Lower leg skin (tissue), 4 donors: Measurements from ENCODE around the gene DDX46. TPM values are rescaled to one million over a fixed set of nuclear protein-coding genes. Genes with fewer than 3 reads are reported as not detected.

Source experiments
- DNase-seq, 2 donors: peaks; one replicate each; pipeline ENCODE4 v3.0.0-alpha.2; 2019; ENCODE audit warnings: low spot score in 2 of 2
- H3K4me3 ChIP-seq: fragments of 200-600 bp; sonication (generic); 2 replicates; pipeline ENCODE4 v1.5.1; 2017; ENCODE audit warnings: mild to moderate bottlenecking, low read depth; ENCODE audit not compliant: poor library complexity, severe bottlenecking
- CTCF ChIP-seq, 3 donors: fragments of 450-650 bp; IDR thresholded peaks; one replicate each; pipeline ENCODE4 v1.5.1; 2016; ENCODE audit warnings: antibody characterized with exemption in 3 of 3, mild to moderate bottlenecking in 3 of 3, moderate library complexity in 2 of 3
- POLR2A ChIP-seq, 2 donors: fragments of 450-650 bp; IDR thresholded peaks; one replicate each; pipeline ENCODE4 v1.6.1; 2016 to 2017; ENCODE audit warnings: antibody characterized with exemption in 2 of 2, mild to moderate bottlenecking in 1 of 2, moderate library complexity in 1 of 2
- WGBS, 2 donors: methylation state at CpG; one replicate each; pipeline ENCODE4 v1.1.5; 2018; 5-methylcytosine and 5-hydroxymethylcytosine counted together
- intact Hi-C: fragments of 100-400 bp; cut with DNase I; formaldehyde crosslinking; loops from one replicate; pipeline ENCODE4 v1.15.0; 2023; ENCODE audit warnings: low total_unique reads
- total RNA-seq, 4 donors: library from RNA; depleted of rRNA; stranded (reverse); fragments of >200 nt; gene quantifications; one replicate each; pipeline ENCODE4 v1.1.0, GENCODE V29; 2016

The DDX46 gene
- total RNA-seq, 4 donors from 2014 or later, result 23.5 to 63.2 (median 30.1) TPM

DNA sequence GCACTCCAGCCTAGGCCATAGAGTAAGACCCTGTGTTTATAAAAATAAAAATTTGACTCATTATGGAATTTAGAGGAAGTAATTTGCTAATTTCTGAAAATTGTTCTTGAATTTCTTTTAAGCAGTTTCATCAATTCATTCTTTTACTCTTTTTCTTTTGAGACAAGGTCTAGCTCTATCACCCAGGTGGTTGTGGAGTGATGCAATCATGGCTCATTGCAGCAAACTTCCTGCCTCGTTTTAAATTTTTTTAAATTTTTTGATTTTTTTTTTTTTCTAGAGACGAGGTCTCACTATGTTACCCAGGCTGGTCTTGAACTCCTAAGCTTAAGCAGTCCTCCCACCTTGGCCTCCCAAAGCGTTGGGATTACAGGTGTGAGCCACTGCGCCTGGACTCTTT is 23.3 kb upstream of the DDX46 start:
- 81 to 83% methylated on average over 4 of the region's 4 CpGs for WGBS, 2 donors
- no peak overlapping the region for H3K4me3 ChIP-seq
- DNase-seq, result no peak
- intact Hi-C loops, result no loop called here
- TF ChIP-seq CTCF (IDR thresholded peaks at IDR 0.05), result no peak
- no peak for TF ChIP-seq POLR2A (IDR thresholded peaks at IDR 0.05)

GRCh38 chr5:134736173-134736812 is 22.3 kb upstream of the DDX46 start:
- no peak for DNase-seq
- intact Hi-C loops, result no loop called here
- no peak overlapping the region for H3K4me3 ChIP-seq
- TF ChIP-seq CTCF (IDR thresholded peaks at IDR 0.05), result no peak
- no peak for TF ChIP-seq POLR2A (IDR thresholded peaks at IDR 0.05)
- WGBS, 2 donors, result 59 to 64% methylated on average over 2 of the region's 2 CpGs

DNA sequence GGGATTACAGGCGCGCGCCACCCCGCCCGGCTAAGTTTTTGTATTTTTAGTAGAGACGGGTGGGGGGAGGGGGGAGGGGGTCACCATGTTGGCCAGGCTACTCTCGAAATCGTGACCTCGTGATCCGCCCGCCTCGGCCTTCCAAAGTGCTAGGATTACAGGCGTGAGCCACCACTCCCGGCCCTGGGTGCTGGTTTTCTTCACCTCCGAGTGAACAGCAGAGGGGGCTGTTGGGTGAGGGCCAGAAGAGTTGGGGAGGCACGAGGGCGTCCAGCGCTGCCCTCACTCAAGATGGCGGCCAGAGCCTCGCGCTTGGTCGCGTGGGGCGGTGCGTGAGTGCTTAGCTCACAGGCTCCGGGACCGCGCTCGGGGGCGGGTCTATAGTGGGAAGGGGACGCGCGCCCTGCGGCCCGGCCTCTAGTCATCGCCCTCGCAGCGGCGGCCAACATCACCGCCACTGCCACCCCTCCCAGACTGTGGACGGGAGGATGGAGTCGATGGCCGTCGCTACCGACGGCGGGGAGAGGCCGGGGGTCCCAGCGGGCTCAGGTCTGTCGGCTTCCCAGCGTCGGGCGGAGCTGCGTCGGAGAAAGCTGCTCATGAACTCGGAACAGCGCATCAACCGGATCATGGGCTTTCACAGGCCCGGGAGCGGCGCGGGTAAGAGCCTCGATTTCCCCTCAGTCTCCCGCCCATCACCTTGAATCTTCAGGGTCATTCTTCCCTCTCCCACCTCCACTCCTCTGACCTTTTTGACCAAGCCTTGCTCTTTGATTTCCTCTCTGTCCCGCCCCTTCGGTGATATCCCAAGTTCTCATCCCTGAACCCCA is 20.2 kb upstream of the DDX46 start, which contains the start of gene CAMLG:
CAMLG (plus strand) TSS at position 416 of the 830 bp plus-strand sequence; CDS start at position 489, 73 bp downstream.
- WGBS, 2 donors, result 1 to 2% methylated on average over 42 to 44 of the region's 66 CpGs
- peak; percentile 96 to 99 for DNase-seq
- peak within 1 kb of the TSS; percentile 67 for H3K4me3 ChIP-seq
- intact Hi-C loops, result no loop called here
- TF ChIP-seq CTCF (IDR thresholded peaks at IDR 0.05) (no peak), POLR2A (IDR thresholded peaks at IDR 0.05) (peak in 1 of 2 donors; percentile 12)

DNA sequence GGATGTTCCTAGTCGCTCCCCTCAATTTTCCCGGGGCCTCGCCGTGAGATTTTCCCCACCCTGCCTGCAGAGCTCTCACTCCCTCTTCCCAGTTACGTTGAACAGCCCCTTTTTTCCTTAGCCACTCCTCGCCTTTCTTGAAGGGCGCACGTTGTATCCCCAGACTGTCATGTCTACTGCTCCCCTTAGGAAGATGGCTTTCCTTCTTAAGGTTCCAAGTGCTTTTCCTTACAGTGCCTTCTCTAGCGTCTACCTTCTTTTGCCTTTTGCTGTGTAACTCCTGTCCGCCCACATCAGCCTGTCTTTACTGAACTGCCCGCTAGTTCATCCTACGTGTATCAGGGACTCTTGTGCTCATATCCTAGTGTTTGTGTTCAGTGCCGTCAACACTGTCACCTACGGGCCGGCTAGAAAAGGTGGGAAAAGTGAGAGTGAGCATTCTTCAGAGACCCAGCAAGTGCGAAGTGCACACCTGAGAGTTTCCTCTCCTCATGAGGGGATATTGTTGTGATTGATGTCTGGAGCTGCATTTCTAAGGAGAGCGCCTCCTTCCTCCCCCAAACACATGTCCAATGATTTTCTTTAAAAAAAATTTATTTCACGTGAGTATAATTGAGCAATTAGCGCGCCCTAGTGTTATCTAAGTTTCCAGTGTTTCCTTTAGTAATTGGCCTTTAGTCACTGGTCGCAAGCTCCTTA is 19.5 kb upstream of the DDX46 start:
- peak overlapping the region; percentile 67 for H3K4me3 ChIP-seq
- 1 to 3% methylated on average over 21 of the region's 21 CpGs for WGBS, 2 donors
- intact Hi-C loops, result no loop called here
- TF ChIP-seq CTCF (IDR thresholded peaks at IDR 0.05) (no peak), POLR2A (IDR thresholded peaks at IDR 0.05) (no peak)
- DNase-seq, result no peak

GRCh38 chr5:134741052-134741451 is 17.5 kb upstream of the DDX46 start:
- TF ChIP-seq POLR2A (IDR thresholded peaks at IDR 0.05), result no peak
- WGBS, 2 donors, result 91 to 92% methylated on average over 11 of the region's 11 CpGs
- intact Hi-C loops, result no loop called here
- no peak overlapping the region for H3K4me3 ChIP-seq
- DNase-seq, result no peak

- intact Hi-C loops, result no loop called here
- 96 to 98% methylated on average over 2 of the region's 2 CpGs for WGBS, 2 donors
- TF ChIP-seq CTCF (IDR thresholded peaks at IDR 0.05), result no peak
- no peak for TF ChIP-seq POLR2A (IDR thresholded peaks at IDR 0.05)
- no peak for DNase-seq
- no peak overlapping the region for H3K4me3 ChIP-seq
Measured at GRCh38 chr5:134742134-134742533, 16.4 kb upstream of the DDX46 start.
